ENCODE measurements around the gene SLC22A17.

DNA sequence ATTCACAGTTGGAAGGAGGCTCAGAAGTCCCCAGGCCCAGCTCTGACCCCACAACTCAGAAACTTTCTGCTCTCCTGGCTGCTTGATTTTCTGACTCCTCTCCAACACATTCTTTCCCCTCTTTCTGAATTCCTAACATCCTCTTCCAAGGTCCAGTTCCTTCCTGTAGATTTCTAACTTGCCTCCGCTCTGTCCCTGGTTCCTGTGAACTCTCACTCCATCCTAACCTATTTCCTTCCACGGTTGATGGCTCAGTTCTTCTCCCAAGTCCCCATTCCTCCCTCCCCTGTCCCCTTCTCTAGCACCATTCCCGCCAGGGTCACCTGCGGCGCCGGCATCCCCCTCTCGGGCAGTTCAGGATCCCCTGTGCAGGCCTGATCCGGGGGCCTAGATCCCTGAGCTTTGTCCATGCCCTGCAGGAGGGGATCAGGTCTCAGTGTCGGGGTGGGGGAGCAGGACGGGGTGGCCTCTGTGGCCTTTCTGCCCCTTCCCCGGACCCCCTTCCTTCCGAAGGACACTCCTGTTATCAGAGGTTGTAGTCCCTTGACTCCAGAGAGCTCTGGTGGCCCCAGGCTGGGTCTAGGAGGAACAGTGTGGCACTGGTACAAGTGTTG lies 6.0 kb upstream of the SLC22A17 start:
- TF ChIP-seq, protein P1, sequence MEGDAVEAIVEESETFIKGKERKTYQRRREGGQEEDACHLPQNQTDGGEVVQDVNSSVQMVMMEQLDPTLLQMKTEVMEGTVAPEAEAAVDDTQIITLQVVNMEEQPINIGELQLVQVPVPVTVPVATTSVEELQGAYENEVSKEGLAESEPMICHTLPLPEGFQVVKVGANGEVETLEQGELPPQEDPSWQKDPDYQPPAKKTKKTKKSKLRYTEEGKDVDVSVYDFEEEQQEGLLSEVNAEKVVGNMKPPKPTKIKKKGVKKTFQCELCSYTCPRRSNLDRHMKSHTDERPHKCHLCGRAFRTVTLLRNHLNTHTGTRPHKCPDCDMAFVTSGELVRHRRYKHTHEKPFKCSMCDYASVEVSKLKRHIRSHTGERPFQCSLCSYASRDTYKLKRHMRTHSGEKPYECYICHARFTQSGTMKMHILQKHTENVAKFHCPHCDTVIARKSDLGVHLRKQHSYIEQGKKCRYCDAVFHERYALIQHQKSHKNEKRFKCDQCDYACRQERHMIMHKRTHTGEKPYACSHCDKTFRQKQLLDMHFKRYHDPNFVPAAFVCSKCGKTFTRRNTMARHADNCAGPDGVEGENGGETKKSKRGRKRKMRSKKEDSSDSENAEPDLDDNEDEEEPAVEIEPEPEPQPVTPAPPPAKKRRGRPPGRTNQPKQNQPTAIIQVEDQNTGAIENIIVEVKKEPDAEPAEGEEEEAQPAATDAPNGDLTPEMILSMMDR (IDR thresholded peaks at IDR 0.05; ENCODE audit: poor library complexity): no peak
- TF ChIP-seq EZH2 (IDR thresholded peaks at IDR 0.05; ENCODE audit: borderline replicate concordance) (no peak), EZH2phosphoT487 (IDR thresholded peaks at IDR 0.05; ENCODE audit: low read depth, severe bottlenecking, unreplicated experiment) (no peak)

Data from hepatocyte (in vitro differentiated cells).